Glomerular visceral epithelial cell (primary cell): ENCODE results near the gene SLC25A29.

Experiments
- DNase-seq: peaks from one replicate; pipeline ENCODE4 v3.0.0-alpha.2; 2016; ENCODE audit errors: extremely low spot score

The SLC25A29 gene

DNA sequence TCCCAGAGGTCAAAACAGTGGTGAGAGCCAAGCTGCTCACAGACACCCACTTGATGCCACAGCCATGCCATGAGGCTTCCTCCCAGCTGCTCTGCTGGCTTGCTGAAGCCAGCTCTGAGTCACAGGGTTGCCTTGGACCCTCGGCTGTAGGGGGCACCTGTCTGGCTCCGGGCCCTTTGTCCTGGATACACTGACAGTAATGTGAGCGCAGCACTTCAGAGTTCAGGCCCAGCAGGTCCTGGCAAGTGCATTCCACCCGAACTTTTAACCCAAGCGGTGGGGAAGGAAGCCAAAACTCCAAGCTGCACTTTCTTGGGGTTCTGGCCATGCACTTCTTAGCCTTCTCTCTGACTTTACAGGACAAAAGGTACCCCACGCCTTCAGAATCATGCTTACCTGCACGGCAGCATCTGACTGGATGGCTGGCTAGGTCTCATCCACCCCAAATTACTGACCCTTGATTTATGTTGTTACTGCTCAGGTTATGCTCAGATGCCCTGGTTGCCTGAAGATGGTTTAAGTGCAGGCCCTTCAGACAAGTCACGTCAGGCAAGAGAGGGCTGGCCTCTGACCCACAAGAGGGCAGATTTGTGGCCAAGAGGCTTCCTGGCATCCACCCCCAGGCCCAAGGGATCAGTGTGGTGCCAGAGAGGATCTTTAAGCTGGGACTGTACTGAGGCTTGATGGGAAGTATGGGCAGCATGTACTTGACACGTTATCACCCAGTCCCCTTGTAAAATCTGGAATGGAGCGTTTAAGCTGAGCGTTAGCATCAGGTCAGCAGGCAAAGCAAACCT lies 24.8 kb downstream of the SLC25A29 start:
- no peak for DNase-seq

DNA sequence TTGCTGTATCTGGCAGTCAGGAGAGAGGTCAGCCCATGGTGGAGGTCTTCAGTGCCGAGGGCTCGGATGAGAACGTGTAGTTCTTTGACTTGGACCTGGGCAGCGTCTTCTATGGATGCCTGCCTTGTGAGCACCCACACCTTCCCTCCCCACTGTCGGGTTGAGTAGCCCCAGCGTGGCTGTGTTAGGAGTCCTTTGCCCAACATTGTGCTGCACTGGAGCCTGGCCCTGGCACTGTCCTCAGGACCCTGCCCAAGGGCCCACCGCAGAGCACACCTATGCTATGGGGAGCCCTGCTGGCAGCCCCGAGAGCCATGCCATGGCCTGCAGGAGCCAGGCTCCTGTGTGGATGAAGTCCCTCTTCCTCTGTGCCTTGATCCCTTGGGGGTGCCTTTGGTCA lies 26.7 kb downstream of the SLC25A29 start:
- no peak for DNase-seq

DNA sequence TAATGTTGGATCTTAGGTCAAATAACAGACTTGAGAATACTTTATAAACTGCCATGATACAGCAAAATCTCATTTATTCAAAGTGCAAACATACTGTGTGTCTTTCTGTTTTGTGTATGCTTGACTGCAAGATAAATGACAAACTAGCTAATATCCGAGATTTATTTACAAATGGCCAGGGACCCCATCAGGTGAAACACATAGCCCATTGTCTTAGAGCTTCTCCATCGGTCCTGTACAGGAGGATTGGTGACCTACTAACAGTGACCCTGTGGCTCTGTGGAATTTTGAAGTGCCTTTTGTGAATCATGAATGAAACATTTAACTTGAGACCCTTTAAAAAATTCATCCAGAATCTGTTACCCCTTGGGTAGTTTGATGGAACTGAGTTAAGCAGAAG lies 27.1 kb downstream of the SLC25A29 start:
- no peak for DNase-seq

DNA sequence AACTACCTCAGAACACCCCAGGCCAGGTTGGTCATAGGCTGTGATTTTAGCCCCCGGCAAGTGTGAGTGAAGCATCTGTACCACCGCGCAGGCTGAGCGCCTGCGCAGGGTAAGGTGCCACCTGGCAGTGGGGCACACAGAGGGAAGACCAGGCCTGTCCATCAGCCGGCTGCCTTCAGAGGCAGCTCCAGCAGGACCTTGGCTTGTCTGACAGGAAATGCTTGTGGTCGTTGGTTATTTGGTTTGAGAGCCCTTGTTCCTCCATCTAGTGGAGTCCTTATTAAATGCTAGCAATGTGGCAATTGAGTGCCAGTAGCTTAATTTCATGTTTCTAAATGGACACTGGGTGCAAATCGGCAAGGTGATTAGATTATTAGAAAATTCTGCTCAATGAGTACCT lies 27.5 kb downstream of the SLC25A29 start:
- peak; percentile 57 for DNase-seq

DNA sequence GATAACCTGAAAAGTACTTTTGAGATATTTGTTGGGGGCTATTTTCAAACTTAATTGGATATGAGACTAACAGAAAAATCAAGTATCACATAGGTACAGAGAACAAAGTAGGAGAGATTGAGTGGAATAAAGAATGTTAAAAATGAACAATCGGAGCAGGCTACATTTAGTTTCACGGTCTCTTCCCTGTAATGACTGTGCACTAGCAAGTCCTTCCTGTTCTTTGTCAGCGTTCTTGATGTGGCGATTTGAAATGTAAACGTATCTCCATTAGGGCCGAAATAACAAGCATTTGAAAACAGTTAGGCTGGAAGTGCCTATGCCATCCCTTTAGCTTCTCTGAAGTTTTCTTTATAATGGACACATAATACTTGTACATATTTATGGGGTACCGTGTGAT lies 31.0 kb downstream of the SLC25A29 start:
- no peak for DNase-seq

DNA sequence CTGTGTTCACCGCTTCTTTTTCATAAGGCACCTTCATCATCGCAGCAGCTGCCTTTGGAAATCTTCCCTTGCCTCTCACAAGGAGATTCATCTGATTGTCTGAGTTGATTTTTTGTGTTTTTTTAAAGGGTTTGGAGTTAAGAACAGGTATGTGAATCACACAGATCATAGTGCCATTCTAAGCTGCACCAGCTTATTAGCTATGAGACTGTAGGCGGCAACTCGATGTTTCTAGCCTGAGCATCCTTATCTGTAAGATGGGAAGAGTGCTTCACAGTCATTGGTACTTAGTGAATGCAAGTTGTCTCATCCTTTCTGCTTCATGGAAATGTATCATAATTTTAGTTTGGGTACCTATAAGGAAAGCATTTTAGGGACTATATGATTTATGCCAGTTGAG lies 32.0 kb downstream of the SLC25A29 start:
- DNase-seq: no peak

DNA sequence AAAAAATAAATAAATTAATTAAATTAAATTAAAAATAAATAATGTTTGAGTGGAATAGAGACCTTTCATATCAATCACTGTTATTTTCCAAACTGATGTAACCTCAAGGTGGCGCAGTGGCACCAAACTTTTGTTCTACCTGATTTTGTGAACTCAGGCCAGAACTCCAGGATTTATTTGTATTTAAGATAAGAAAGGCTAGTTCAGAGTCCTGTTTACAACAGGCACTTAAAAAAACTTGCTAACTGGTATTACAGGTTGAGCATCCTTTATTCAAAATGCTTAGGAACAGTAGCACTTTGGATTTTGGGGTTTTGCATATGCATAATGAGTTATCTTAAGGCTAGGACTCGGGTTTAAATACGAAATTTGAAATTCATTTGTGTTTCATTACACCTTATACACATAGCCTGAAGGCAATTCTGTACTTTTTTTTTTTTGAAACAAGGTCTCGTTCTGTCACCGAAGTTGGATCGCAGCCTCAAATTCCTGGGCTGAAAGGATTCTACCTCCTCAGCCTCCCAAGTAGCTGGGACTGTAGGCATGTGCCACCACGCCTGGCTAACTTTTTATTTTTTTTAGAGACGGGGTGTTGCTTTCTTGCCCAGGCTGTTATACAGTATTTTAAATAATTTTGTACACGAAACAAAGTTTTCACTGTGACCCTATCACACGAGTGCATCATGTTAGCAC lies 34.9 kb downstream of the SLC25A29 start:
- DNase-seq: no peak

DNA sequence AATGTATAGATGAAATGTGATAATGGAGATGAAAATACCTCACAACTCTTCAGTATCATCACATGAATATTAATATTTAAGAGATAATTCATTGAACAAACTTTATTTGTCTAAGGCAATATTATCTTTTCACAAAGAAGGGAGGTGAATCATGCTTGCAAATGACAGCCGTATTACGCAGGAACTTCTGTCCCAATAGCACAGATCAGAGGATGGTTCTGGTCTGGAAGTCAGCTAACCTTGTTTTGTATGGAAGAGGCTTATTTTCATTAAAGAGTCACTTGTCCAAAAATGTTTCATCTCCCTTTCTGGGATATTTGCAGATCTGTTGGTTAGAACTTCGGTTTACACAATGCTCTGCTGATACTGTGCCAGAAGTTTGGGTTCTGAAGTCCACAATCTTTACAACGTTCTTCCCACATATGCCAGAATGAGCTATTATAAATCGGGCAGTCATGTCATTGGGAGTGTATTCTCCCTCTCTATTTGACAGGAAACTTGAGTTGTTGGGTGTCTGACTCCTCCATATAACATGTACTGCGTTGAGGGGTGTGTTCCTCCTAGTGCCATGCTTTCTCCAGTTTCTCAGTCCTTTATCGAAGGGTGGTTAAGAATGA lies 37.5 kb downstream of the SLC25A29 start:
- no peak for DNase-seq

DNA sequence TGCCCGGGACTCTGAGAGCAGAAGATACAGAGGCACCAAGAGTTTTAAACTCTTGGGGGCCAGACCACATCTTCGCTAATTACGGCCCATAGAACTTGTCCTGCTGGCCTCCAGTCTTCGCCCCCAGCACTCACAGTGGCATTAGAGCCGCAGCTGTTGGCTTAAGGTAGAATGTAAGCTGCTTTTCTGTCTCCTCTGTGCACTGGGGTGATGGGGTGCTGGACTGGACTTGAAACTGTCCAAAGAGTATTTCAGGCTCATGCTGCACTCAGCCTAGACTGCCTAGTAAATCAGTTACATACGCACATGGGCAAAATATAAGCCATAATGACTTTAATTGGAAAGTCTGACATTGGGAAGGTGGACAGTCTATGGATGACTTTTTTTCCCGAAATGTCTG lies 38.3 kb downstream of the SLC25A29 start:
- no peak for DNase-seq

DNA sequence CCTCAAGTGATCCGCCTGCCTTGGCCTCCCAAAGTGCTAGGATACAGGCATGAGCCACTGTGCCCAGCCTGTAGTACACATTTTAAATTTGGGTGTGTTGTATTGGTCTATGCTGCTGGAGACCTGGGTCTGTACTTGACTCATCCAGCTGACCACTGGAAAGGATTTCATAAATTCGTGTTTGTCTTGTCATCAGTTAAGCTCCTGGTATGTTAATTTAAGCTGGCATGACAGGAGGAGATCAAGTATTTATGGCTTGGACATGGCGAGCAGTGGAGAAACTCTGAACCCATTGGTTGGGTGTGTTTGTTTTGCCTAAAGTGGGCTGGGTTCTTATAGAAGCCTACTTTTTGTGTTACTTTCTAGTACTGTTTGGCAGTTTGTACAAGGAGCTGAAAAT lies 43.1 kb downstream of the SLC25A29 start:
- no peak for DNase-seq

DNA sequence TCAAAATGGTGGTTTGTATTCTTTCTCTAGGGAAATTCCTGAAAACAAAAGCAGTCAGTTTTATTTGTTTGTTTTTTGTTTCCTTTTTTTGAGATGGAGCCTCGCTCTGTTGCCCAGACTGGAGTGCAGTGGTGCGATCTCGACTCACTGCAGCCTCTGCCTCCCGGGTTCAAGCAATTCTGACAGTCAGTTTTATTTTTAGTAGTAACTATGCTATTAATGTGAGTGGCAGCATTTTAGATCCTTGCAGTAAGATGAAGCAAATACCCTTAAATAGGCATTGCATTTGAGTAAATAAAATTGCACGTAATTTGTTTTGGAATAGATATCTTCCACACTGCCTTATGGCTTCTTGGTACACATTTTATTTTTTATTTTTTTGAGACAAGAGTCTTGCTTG lies 43.7 kb downstream of the SLC25A29 start:
- DNase-seq: no peak

DNA sequence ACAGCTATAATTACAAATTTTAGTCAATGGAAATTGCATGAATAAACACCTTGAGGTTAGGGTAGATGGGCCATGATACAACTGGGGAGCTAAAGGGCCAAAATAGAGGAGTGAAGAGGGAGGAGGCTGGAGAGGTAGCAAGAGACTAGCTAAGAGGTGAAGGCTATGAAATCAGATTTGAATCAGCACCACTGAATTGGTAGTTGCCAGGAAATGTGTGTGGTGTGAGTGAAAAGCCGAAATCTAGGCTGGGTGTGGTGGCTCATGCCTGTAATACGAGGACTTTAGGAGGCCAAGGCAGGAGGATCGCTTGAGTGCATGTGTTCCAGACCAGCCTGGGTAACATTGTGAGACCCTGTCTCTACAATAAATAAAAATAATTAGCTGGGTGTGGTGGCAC lies 44.6 kb downstream of the SLC25A29 start:
- no peak for DNase-seq

DNA sequence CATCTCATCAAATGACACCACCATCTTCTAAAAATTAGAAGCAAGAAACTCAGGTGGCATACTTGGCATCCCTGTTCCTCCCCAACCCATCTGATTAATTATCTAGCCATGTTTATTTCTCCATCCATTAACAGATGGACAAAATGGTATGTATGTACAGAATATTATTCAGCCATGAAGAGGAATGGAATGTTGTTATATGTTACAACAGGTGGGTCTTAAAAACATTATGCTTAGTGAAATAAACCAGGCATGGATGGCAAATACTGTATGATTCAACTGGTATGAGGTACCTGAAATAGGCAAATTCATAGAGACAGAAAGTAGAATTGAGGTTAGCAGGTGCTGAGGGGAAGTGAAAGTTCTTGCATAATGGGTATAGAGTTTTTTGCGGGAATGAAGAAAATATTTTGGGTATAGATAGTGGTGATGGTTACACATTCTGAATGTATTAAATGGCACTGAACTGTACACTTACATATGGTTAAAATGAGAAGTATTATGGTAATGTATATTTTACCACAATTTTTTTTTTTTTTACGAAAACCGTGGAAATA lies 49.8 kb downstream of the SLC25A29 start:
- DNase-seq: no peak

DNA sequence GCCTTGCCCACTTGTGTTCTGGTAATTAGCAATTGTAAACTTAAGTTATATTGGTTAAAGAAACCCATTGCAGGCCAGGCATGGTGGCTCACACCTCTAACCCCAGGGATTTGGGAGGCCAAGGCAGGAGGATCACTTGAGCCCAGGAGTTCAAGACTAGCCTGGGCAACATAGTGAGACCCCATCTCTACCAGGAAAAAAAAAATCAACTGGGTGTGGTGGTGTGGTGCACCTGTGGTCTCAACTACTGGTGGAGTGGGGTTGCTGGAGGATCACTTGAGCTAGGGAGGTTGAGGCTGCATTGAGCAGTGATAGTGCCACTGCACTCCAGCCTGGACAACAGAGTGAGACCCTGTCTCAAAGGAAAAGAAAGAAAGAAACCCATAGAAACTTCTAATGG lies 53.6 kb downstream of the SLC25A29 start:
- no peak for DNase-seq

DNA sequence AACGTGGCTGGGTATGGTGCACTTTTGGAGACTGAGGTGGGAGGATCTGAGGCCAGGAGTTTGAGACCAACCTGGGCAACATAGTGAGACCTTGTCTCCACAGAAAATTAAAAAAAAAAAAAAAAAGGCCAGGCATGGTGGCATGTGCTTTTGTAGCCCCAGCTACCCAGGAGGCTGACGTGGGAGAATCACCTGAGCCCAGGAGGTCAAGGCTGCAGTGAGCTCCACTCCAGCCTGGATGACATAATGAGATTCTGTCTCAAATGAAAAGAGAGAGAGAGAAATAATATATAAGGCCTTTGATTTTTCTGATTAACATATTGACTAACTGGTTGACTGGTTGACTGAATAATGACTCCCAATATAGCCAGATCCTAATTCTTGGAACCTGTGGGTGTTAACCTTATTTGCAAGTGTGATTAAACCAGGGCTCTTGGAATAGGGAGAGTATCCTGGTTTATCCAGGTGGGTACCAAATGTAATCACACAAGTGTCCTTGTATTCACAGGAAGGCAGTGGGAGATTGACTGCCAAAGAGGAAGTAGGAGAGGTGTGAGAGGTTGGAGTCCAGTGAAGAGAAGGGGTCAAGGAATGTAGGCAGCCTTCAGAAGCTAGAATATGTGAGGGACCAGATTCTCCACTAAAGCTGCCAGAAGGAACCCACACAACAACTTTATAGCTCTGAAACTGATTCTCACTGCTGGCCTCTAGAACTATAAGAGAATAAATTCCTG lies 55.3 kb downstream of the SLC25A29 start:
- DNase-seq: no peak

DNA sequence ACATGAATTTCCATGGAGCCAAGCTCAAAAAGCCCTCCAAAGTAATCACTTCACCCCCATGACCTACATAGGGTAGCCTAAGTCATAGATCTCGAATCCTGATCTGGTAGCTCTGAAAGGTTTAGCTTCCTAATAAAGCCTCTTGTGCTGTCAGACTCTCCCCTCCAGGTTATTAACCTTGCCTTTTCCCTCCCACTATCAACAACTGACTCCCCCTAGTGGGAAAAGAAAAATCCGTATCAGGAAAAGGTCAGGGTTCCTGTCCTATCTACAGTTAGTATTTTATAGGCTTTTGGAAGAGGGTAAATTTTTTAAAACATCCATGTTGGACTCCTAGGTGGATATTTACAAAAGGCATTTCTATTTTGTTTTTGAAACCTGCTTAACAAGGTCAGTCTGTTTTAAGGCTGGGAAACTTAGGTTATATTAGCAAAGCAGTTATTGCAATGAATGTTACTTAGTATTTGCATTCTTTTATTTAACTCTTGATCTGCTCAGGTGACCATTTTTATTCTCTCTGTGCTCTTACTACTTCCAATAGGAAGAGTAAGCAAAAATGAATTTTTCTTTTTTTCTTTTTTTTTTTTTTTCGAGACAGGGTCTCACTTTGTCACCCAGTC lies 59.3 kb downstream of the SLC25A29 start:
- DNase-seq: peak; percentile 65

DNA sequence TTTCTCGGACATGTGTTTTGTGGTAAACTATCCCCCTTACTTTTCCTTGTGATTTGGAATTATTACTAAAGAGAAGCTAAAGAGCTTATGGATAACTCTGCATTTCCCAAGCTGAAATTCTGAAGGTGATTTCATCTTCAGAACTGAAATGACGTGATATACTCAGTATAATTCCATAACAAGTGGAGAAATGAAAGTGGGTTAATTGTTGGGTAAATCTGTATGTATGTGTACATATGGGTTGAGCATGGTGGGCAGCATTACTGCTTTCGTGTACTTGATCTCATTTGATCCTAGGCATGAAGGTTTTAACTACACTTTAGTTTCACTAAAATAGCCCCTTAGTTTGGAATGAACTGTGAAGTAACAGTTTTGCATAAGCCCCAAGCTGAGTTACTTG lies 63.2 kb downstream of the SLC25A29 start:
- no peak for DNase-seq

DNA sequence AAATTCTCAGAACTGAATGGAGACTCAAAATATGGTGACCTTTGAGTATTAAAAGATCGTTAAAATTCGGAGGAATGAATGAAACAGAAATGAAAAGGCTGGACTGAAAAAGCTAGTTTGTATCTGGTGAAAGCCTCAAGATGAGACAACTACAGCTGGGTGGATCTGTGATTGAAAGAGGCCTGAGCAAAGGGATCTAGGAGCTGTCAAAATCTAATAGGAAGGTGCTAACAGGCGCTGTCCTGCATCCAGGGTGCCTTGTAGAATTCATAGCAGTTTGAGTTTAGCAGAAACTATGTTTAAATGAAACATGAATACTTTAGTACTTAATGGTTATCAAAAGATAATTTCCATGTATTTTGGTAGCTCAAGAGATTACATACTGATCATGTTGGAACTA lies 65.0 kb downstream of the SLC25A29 start:
- DNase-seq: no peak
